NCI-H526 treated with DMSO at 0.1 percent for 48 hours (cell line): ENCODE measurements around the gene OTOL1.
"Not testable (repeated sequence)": the region's sequence is repeated elsewhere in the genome, so short reads cannot be mapped to it uniquely, and the experiment has no call there.

ENCODE experiments used
- DNase-seq: peaks from one replicate; lab custom pipeline; 2025; lab: John Stamatoyannopoulos, UW

OTOL1 gene

DNA sequence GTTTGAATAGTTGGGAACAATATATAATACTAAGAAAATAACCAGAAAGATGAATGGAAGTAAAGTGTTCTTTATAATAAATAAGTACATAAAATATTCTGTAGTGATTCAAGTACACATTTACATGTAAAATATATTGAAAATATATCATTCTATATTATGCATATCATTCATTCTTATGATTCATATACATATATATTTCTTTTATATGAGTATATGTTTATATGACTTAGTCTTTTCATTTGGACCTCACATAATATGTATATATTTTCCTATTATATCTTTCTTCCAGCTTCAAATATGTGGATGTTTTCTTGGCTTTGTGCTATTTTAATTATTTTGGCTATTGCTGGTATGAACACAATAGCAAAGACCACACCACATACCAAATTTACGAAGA, at the start of gene OTOL1:
Gene OTOL1, plus strand, starts transcription at position 301 of the 400 bp plus-strand sequence. Its CDS starts 0 bp downstream, at position 301.
- no peak for DNase-seq

DNA sequence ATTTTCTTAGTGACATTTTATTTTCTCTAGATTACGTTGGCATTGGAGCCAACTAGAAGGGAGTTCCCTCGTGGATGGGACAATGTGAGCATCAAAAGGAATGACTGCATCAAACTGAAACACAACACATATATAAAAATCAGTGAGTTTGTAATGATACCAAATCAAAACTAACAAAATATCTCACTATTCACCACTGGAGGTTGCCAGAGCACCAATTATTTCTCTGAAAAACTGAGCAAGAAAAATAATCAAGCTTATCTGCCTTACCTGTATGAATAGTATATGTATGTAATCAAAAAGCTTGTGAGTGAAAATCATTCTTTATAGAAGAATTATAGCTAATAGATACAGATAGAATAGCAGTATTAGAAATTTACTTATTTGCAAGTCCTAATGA, 46.8 kb upstream of the OTOL1 start:
- DNase-seq = no peak

DNA sequence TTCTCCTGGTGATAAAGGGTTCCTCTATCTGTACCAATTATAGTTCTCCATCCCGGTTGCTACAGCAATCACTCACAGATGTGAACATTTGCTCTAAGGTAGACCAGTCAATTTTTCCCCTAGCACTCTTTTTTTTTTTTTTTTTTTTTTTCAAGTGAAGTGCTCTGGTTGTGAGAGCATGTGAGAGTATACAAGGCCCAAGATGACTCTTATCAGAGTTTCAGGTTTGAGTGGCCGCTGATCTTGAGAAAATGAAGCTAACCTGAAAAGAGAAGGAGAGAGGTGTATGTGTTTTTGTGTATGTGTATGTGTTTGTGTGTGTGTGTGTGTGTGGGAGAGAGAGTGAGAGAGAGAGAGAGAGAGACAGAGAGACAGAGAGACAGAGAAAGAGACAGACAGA, 44.4 kb upstream of the OTOL1 start:
- no peak for DNase-seq

DNA sequence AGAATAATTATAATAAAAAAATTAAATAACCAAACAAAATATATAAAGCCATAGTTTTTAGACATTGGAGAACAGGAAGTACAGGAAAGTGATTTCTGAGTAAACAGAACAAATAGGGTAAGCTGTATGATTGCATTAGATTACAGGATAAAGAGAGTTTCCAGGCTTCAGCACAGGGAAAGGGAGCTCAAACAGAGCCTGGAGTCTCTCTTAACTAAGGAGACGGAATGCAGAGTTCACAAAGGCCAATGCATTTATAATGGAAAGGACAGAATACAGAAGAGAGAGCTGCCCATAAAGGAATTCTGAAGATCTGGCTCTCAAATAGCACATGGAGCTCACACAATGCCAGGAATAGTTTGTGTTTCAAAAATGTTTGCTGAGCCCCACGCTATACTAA, 42.0 kb upstream of the OTOL1 start:
- no peak for DNase-seq

DNA sequence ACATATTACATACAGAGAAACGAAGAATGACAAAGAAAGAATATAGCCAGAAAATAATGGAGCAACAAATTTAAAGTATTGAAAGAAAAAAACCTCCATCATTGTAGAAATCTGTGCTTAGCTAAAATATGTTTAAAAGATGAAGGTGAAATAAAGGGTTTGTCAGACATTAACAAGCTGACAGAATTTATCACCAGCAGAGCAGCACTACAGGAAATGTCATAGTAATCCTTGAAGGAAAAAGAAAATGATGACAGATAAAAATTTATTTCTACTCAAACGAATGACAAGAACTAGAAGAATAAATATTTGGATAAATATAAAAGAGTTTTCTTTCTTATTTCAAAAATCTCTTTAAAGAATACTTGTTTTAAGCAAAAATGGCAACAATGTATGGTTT, 40.6 kb upstream of the OTOL1 start:
- no peak for DNase-seq

DNA sequence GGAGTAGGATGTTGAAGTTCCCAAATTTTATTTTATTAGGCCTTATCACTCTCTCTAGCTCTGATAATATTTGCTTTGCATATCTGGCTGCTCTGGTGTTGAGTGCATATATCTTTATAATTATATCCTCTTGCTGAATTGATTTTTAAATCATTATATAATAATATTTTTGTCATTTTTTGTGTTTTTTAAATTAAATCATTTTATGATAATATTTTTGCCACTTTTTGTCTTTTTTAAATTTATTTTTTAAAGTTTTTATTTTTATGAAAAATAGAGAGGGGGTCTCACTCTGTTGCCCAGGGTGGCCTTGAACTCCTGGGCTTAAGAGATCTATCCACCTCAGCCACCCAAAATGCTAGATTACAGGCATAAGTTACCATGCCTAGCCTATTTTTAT, 34.5 kb upstream of the OTOL1 start:
- no peak for DNase-seq

DNA sequence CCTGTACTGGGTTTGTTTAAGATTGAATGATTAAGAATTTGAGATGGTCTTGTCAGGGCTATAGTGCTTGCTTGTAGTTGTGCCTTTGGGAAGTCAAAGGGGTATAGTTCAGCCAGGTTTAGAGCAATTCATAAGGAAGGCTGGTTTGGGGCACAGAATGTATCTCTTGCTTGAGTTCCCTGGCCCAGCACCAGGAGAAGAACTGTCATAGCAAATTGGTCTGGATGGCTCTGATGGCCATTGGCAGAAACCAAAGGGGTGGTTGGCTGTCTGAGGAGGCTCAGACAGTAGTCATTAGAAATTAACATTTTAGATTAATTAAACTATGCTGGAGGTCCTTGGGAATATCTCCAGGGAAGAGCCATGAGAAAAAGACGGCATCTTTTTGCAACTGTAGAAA, 25.4 kb upstream of the OTOL1 start:
- no peak for DNase-seq

DNA sequence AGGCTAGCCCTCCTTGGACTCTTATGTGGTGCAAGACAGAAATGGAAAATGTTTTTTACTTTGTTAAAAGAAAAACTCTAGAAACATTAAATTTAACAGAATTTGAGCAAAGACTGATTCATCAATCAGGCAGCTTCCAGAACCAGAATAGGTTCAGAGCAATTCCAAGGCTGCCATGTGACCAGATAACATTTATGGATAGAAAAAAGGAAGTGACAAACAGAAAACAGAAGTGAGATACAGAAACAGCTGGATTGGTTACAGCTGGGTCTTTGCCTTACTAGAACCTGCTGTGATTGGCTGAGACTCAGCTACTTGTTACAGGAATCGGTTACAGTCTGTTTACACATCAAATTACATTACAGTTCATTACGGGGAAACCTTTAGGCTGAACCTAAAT, 22.5 kb upstream of the OTOL1 start:
- DNase-seq = no peak

DNA sequence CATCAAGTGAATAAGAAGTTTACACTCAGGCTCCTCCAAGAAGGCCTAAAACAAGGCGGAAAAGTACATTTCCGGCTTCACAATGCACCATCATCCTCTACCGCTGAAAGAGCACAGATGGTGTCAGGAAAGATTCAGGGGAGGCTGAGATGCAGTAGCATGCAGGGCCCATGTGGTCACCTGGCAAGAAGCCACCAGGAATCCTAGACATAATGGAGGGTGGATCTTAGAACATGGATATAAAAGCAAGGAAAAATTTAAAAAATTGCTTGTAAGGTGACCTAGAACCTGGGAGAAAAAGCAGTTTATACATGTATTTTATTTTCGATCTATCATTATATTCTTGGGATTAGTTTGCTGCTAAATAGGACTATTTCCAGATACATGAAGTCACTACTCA, 21.9 kb upstream of the OTOL1 start:
- DNase-seq = no peak

DNA sequence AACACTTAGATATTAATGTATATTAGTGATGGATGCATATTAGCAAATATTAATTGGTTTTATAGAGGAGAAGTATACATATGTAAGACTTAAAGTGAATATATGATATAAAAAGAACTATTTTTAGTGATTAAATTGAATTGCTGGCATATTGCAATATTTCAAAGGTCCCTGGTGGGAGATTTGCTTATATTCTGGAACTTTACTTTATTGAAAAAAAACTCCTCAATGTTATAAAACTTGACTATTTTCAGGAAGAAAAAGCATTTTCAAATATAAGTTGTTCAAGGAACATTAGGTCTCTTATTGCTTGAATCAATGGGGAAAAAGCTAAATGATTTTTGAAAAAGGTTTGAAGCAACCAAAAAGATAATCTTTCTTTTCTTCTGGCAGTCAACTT, 21.4 kb upstream of the OTOL1 start:
- no peak for DNase-seq

DNA sequence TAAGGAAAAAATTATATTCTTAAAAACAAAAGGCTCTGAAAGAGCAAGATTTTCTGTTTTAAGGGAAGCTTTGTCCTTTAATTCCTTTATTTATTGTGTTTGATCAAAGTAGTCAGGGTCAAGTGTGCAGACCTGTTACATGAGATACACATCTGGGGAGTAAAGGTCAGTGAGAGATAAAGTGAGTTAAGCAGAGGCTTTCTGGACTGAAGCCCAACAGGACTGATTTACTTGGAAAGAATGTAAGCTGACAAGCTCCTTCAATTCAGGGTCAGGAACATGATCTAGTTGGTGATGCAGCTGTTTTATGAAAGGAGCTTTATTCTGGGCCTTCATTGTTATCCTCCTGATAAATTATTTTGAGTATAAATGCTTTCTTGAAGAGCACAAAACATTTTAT, 20.7 kb upstream of the OTOL1 start:
- DNase-seq = no peak

DNA sequence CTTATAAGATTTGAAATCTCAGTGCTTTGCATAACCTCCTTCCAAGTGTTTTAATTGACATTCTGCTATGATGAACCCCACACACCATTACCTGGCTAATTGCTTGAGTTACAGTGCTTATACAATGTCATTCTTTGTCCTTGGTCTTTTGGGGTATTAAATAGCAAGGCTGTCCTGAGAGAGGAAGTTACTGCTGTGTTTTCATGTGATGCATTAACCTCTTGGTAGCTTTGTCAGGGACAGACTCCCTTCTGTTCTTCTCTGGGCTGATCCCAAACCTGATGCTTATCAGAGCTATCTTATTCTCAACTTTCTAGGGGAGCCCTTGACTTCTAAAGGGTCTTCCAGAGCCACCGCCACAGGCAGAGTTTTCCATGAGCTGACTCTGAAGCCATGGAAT, 12.4 kb upstream of the OTOL1 start:
- DNase-seq = no peak

DNA sequence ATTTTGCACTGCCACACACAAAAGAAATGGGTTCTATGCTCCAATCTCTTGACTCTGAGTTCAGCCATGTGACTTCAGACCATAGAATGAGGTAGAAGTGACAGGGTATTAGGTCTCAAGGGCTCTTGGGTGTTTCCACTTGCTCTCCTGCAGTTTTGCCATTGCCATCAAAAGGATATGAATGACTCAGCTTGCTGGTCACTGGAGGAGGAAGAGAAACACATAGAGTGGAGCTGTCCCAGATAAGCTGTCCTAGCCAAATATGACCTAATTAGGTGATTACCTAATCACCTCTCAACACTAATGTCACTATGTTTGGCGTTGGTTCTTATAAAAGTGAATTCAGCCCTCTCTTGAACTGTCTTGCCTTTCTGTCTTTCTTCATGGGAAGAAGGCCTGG, 8.3 kb upstream of the OTOL1 start:
- DNase-seq = not testable (repeated sequence)

DNA sequence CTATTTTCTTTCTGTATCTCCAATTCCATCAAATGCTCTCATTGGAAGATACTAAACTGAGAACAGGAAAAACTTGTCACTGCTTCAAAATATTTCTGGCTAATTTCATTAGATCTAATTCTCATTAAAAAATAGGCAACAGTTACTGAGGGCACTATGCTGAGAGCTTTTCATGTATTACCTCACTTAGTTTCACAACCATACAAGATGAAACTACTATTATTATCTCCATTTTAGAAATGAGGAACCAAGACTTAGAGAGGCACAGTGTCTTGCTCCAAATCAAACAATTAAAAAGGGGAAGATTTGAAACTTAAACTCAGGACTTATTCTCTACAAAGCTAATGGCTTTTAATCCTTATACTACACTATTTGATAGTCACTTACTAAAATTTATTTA, 7.2 kb upstream of the OTOL1 start:
- no peak for DNase-seq

DNA sequence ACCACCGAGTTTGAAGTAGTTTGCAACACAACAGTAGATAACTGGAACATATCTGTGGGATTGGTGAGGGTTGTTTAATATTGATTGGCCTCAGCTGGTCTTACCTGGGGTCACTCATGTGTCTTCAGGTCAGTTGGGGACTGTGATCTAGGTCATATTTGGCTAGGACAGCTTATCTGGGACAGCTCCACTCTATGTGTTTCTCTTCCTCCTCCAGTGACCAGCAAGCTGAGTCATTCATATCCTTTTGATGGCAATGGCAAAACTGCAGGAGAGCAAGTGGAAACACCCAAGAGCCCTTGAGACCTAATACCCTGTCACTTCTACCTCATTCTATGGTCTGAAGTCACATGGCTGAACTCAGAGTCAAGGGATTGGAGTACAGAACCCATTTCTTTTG, 5.8 kb upstream of the OTOL1 start:
- DNase-seq = not testable (repeated sequence)

DNA sequence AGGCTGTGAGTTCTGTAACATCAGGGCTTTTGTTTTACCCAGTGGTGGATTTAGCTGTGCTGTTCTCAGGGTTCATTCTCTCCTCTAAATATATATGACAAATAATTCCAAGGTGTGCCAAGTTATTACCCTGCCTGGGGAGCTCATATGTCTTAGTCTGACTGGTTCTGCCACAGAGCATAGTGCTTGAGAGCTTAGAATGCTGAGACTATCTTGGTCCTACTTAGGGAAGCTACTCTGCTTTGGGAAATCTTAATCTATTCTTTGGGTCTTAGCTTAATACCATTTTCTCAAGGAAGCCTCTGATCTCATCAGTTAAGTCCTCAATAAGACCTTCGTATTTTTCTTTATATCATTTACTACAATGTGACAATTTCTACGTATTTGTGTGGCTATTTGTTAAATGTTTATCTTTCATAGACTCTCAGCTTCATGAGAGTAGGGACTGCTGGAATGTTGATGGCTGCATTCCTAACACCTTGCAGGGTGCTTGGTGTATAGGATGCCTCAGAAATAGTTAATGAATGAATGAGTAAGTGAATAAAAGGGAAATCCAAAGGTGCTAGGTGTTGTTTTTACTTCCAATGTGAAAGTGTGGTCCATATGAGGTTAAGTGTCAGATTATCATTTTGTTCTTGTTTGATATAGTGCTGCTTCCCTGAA, 1.8 kb downstream of the OTOL1 start:
- no peak for DNase-seq

DNA sequence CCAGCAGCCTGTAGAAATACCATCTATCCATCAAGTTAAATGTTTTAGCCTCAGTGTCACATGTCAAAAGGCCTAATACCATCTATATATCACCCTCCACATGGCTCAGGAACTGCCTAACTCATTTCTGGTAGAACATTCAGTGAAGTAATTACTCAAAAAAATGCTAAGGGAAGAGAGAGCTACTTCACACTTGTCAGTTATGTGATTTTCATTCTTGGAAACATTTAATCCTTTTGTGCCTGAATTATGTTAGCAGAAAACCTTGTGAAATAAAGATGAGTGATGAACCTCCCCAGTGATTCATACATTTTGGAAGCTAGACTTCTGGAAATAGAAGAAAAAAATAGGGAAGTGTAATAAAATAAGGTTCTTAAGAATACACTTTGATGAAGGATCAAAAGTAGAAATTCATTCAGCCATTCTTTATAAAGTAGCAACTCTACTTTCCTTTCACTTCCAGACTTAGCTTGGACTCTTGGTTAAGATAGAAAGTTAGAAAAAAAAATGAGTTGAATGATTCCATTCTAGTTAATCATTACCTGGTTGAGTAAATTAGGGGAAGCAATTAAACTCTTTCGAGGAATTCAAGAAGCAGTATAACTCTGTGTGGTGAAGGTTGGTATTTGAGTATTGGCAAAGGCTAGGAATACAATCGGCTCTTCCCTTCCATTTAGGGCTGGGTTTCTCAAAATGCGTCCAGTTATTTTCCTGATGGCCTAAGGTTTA, 3.6 kb downstream of the OTOL1 start:
- no peak for DNase-seq

DNA sequence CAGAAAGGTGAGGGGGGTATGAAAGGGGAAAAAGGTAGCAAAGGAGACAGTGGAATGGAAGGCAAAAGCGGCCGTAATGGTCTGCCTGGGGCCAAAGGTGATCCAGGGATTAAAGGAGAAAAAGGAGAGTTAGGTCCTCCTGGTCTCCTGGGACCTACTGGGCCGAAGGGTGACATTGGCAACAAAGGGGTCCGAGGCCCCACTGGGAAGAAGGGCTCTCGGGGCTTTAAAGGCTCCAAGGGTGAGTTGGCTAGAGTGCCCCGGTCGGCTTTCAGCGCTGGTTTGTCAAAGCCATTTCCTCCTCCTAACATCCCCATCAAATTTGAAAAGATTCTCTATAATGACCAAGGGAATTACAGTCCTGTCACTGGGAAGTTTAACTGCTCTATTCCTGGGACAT, 6.7 kb downstream of the OTOL1 start:
- DNase-seq = no peak

DNA sequence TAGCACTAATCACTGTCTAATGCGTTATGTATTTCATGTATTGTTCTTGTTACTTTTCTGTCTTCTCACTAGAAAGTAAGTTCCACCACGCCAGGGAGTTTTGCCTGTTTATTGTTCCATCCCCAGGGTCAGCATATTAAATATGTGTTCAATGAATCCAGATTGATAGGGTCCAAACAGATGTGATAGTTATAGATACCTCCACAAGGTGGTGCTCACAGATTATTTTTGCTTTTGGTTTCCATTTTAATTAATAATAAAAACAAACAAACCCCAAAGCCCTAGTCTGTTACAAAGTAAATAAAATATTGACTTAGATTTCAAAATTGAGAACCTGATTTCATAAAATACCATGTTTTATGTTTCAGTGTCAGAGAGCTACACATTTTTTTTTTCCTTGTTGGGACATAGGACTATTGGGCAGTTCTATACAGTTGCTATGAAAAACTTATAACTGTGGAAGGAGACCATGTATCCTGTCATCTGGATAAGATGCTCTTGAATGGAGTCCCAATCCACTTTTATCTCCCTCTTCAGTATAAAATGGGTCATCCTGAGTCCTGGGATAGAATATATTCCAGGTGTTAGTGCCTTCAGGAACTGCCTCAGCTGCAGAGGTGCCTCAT, 12.4 kb downstream of the OTOL1 start:
- DNase-seq = no peak

DNA sequence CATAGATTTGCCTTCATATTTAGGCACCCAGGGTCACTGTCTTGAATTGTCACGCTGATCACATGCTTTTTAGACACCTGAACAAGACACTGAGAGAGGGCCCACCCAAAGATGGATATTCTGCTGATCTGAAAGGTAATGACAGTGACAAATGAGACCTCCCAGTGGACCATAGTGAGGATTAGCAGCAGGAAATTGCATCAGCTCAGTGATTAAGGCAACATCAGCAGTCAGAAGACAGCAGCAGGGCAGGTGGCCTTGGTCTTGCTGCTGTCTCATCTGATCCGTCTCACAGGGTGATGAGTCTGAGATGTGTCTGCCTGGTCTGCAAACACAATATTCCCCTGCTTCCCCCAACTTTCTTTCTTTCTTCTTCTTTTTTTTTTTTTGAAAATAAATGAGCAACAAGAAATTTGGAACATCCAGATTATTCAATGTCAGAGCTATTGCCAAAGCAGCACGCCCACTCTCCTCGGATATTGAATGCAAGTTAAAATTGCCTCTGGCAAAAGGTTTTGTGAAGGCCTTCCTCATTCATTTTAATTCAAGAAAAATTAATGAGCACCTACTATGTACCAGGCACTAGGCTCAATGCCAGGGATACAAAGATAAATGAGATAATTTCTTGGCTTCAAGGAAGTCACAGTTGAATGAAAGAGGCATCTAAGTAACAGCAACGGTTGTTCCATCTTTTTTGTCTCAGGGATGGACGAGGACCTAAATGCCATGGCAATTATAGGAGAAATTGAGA, 14.1 kb downstream of the OTOL1 start:
- no peak for DNase-seq

DNA sequence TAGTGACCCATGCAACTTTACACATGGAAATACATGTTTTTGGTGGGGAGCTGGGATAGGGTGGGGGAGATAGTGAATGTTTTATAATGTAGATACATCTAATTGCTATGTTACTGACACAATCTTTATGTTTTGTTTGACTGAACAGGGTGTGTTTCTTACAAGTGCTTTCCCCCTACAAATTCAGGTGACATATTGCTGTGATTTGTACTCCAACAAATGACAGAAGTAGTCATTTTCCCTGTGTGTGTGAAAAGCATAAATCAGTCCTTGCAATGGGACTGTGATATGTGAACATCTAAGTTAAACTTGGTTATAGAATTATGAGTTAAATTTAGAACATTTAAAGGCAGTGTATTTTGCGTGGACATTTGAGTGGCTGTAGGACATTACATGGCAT, 27.3 kb downstream of the OTOL1 start:
- DNase-seq = no peak

DNA sequence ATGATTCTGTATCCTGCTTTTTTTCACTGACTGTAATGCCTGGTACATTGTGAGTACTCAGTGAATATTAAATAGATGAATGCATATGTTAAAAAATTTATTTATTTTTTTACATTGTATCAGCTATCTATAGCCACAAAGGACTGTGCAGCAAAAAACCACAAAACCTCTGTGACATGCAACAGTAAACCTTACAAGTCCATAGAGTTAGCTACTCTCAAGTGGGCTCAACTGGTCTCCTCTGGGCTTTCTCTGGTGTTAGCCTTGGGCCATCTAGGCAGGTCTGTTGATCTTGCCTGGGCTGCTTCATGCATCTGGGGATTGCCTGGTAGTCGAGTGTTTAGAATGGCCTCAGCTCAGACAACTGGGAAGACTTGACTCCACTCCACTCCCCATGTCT, 35.3 kb downstream of the OTOL1 start:
- no peak for DNase-seq

DNA sequence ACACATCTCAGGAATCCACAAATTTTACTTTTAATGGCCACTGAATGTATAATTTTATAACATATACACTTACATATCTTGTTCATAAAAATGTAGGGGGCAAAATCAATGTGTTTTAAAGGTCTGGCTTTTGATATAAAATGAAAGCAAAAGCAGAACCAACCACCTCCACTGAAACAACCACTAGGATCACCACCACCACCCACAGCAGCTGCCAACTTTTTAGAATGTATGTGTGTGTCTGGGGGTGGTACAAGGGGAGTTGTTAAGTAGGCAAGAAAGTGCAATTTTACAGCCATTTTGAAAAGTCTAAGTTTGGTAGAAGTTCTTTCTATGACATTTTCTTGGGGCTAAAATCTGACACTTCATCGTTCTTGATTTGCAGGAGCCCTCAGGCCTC, 44.0 kb downstream of the OTOL1 start:
- no peak for DNase-seq
